ENCODE measurements around the gene OR5H2.

OR5H2 gene

DNA sequence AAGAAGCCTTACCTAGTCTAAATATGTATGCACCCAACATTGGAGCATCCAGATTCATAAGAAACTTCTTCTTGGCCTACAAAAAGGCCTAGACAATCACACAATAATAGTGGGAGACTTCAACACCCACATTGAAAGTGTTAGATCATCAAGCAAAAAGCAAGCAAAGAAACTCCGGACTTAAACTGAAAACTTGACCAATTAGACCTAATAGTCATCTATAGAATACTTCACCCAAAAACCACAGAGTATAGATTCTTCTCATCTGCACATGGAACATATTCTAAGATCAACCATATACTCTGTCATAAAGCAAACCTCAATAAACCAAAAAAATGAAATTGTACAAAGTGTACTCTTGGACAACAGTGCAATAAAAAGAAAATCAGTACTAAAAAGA lies 49.0 kb downstream of the OR5H2 start:
- DNase-seq (ENCODE audit: low spot score): peak; percentile 17
